ENCODE results near the gene MORN2. TPM values are rescaled to one million over a fixed set of nuclear protein-coding genes. Genes with fewer than 3 reads are reported as not detected.

MORN2 gene
- total RNA-seq, 6 experiments from 2014 or later: 15.1 to 23.0 (median 19.4) TPM

DNA sequence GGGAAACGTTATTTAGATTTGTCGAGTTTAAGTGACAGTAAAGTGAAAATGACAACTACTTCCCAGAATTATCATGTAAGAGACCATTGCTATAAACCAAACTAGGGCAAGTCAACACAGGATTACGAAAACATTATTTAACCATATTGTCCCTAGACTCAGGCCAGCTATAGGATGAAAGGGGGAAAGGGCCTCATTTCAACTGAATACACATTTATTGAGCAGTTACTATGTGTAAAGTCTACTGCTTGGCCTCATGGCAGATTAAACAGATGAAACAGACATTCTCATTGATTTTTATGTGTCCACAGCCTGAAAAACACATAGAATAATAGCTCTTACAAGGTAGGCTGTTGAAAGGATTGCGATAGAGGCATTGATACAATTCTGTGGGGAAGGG lies 46.6 kb downstream of the MORN2 start:
- DNase-seq: no peak
- TF ChIP-seq, protein P1, sequence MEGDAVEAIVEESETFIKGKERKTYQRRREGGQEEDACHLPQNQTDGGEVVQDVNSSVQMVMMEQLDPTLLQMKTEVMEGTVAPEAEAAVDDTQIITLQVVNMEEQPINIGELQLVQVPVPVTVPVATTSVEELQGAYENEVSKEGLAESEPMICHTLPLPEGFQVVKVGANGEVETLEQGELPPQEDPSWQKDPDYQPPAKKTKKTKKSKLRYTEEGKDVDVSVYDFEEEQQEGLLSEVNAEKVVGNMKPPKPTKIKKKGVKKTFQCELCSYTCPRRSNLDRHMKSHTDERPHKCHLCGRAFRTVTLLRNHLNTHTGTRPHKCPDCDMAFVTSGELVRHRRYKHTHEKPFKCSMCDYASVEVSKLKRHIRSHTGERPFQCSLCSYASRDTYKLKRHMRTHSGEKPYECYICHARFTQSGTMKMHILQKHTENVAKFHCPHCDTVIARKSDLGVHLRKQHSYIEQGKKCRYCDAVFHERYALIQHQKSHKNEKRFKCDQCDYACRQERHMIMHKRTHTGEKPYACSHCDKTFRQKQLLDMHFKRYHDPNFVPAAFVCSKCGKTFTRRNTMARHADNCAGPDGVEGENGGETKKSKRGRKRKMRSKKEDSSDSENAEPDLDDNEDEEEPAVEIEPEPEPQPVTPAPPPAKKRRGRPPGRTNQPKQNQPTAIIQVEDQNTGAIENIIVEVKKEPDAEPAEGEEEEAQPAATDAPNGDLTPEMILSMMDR (IDR thresholded peaks at IDR 0.05): no peak
- Mint-ChIP-seq H3K4me3 (no peak overlapping the region), H3K36me3 (ENCODE audit: low read depth) (no peaks in the 10 kb centered on the region), H3K27me3 (ENCODE audit: insufficient read depth) (no peaks in the 10 kb centered on the region; the same call in none of the 2 replicates), H3K27ac (no peak overlapping the region), H3K4me1 (ENCODE audit: low read depth) (no peaks in the 10 kb centered on the region), H3K9me3 (no peaks in the 10 kb centered on the region)

DNA sequence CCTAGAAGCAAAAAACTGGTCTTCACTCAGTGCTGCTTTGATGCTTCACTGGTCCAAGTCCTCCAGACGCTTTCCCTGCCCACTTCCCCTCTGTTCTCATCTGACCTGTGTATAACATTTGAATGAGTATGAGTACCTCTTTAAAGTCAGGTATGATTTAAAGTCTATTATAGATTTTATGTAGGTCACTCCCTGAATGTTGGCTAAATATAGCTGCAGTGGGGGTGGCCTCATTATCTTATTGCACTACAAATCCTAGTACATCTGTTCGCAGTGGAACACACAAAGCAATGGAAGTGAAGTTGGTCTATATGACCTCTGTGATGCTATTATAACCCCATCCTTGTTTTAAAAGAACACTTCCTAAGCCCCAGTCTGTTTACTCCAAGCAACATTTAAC lies 47.1 kb downstream of the MORN2 start:
- H3K27me3 Mint-ChIP-seq (ENCODE audit: insufficient read depth): no peaks in the 10 kb centered on the region; the same call in none of the 2 replicates
- DNase-seq: no peak
- TF ChIP-seq, protein P1 (IDR thresholded peaks at IDR 0.05): no peak
- no peak overlapping the region for H3K4me3 Mint-ChIP-seq
- H3K36me3 Mint-ChIP-seq (ENCODE audit: low read depth): no peaks in the 10 kb centered on the region
- H3K27ac Mint-ChIP-seq: no peak overlapping the region
- no peaks in the 10 kb centered on the region for H3K9me3 Mint-ChIP-seq
- H3K4me1 Mint-ChIP-seq (ENCODE audit: low read depth): no peaks in the 10 kb centered on the region

DNA sequence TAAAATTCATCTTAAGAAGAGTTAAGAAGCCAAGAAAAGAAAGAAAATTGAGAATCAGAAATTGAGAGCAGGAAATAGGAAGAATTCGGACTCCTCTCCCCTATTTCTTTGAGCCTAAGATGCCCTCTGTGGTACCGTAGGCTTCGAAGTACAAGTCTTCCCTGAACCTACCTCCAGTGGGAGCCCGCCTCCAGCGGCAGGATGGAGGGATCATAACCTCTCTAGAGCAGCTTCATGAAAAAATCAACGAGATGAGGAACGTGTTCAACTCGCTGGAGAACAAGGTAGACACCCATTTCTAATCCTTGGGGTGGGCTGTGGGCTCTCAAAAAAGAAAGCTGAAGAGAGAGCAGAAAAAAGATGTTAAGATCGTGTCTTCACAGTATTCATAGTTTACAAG lies 50.2 kb downstream of the MORN2 start:
- Mint-ChIP-seq H3K4me3 (no peak overlapping the region), H3K27ac (no peak overlapping the region), H3K4me1 (ENCODE audit: low read depth) (no peaks in the 10 kb centered on the region), H3K9me3 (no peaks in the 10 kb centered on the region), H3K36me3 (ENCODE audit: low read depth) (no peaks in the 10 kb centered on the region), H3K27me3 (ENCODE audit: insufficient read depth) (no peaks in the 10 kb centered on the region; the same call in none of the 2 replicates)
- TF ChIP-seq, protein P1 (IDR thresholded peaks at IDR 0.05): no peak; the same call in 1 of the 2 replicates
- DNase-seq: no peak

DNA sequence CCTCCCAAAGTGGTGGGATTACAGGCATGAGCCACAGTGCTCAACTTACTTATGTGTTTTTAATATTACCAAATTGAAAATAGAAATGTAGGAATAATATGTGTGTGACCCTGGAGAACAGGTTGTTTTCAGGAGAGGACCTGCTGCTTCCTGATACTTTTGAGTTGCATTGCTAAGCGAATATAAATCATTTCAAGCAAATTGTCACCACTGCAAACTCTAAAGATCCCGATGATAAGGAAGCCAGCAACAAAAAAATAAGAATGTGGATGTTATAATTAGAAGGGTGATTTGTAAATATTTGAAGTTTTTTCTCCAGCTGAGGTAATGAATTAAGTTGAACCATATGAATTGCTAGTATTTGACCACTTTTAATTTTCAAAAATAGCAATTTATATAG lies 54.8 kb downstream of the MORN2 start:
- Mint-ChIP-seq H3K4me1 (ENCODE audit: low read depth) (peaks cover 22% of the 10 kb centered on the region), H3K36me3 (ENCODE audit: low read depth) (no peaks in the 10 kb centered on the region), H3K27ac (no peak overlapping the region), H3K27me3 (ENCODE audit: insufficient read depth) (no peaks in the 10 kb centered on the region), H3K9me3 (no peaks in the 10 kb centered on the region), H3K4me3 (no peak overlapping the region)
- TF ChIP-seq, protein P1 (IDR thresholded peaks at IDR 0.05): no peak
- DNase-seq: no peak

Other genes with a start within 250 kb of the MORN2 start
- gene GALM, start 209.9 kb upstream of the MORN2 start, total RNA-seq (2021; fragmentation: NEBNext Ultra II Directional; extraction: Animal tissue kit (Norgen Biotek cat#: 25700)): 10 to 100 TPM in 1 of 6 experiments, 1 to 10 TPM in 5; 6.5 to 10.1 (median 9.1) TPM
- gene SRSF7, start 124.6 kb upstream of the MORN2 start, total RNA-seq (2021; fragmentation: NEBNext Ultra II Directional; extraction: Animal tissue kit (Norgen Biotek cat#: 25700)): 100 to 1,000 TPM; 120 to 153 (median 147) TPM
- 10 to 100 TPM; 17.0 to 23.2 (median 20.1) TPM for gene GEMIN6, start 97.8 kb upstream of the MORN2 start, total RNA-seq (2021; fragmentation: NEBNext Ultra II Directional; extraction: Animal tissue kit (Norgen Biotek cat#: 25700))
- gene DHX57, start within 50 bp of the MORN2 start, total RNA-seq (2021; fragmentation: NEBNext Ultra II Directional; extraction: Animal tissue kit (Norgen Biotek cat#: 25700)): 10 to 100 TPM; 16.4 to 24.1 (median 20.4) TPM
- gene ARHGEF33, start 13.9 kb downstream of the MORN2 start, total RNA-seq (2021; fragmentation: NEBNext Ultra II Directional; extraction: Animal tissue kit (Norgen Biotek cat#: 25700)): under 1 TPM; 0.08 to 0.78 (median 0.21) TPM
- 10 to 100 TPM; 20.9 to 31.4 (median 24.6) TPM for gene SOS1, start 245.1 kb downstream of the MORN2 start, total RNA-seq (2021; fragmentation: NEBNext Ultra II Directional; extraction: Animal tissue kit (Norgen Biotek cat#: 25700))